Measurements from ENCODE around the gene CDC27.

DNA sequence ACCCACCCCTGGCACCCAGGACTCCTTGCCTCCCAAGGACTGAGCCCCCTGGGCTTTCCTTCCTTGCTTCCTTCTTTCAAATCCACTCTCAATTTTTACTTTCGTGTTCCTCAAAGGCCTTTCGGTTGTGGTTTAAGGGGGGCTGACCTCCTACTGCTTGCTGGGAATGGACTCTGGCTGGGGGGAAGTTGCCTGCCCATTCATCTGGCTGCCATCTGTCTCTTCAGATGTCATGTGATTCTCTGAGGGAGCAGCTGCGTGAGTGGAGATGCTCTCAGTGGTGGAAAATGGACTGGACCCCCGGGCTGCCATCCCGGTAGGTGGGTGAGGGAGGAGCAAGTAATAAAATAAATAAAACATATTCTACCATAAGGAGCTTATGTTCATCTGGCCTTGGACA lies 116.2 kb downstream of the CDC27 start:
- TF ChIP-seq RAD21 (conservative IDR thresholded peaks at IDR 0.05) = no peak
- TF ChIP-seq, protein P1, sequence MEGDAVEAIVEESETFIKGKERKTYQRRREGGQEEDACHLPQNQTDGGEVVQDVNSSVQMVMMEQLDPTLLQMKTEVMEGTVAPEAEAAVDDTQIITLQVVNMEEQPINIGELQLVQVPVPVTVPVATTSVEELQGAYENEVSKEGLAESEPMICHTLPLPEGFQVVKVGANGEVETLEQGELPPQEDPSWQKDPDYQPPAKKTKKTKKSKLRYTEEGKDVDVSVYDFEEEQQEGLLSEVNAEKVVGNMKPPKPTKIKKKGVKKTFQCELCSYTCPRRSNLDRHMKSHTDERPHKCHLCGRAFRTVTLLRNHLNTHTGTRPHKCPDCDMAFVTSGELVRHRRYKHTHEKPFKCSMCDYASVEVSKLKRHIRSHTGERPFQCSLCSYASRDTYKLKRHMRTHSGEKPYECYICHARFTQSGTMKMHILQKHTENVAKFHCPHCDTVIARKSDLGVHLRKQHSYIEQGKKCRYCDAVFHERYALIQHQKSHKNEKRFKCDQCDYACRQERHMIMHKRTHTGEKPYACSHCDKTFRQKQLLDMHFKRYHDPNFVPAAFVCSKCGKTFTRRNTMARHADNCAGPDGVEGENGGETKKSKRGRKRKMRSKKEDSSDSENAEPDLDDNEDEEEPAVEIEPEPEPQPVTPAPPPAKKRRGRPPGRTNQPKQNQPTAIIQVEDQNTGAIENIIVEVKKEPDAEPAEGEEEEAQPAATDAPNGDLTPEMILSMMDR (IDR thresholded peaks at IDR 0.05; ENCODE audit: poor library complexity, severe bottlenecking) = no peak
- no peak for TF ChIP-seq EP300 (conservative IDR thresholded peaks at IDR 0.05; ENCODE audit: poor library complexity, severe bottlenecking)

Data from neural cell (in vitro differentiated cells).